Bronchial epithelial cell (primary cell): Measurements from ENCODE around the gene UBE2U. TPM values are rescaled to one million over a fixed set of nuclear protein-coding genes. Genes with fewer than 3 reads are reported as not detected.
"Not testable (repeated sequence)": the region's sequence is repeated elsewhere in the genome, so short reads cannot be mapped to it uniquely, and the experiment has no call there.

Source experiments
- DNase-seq: peaks from one replicate; pipeline ENCODE4 v3.0.0-alpha.2; 2010; ENCODE audit warnings: low read depth
- FAIRE-seq: peaks from 2 replicates; lab custom pipeline; 2011; peaks lifted over from hg19 to GRCh38; lab: Jason Lieb, UNC
- H3K27me3 ChIP-seq: 2 replicates; pipeline ENCODE4 v1.5.1; 2011; ENCODE audit warnings: low read length; ENCODE audit not compliant: control insufficient read depth, insufficient read depth
- H3K36me3 ChIP-seq: 2 replicates; pipeline ENCODE4 v1.5.1; 2011; ENCODE audit warnings: low read length; ENCODE audit not compliant: control insufficient read depth, insufficient read depth
- H3K4me3 ChIP-seq: 2 replicates; pipeline ENCODE4 v1.5.1; 2011; ENCODE audit warnings: mild to moderate bottlenecking, low read depth, low read length, control low read depth
- total RNA-seq: library from RNA; depleted of rRNA; stranded (reverse); fragments of >200 nt; gene quantifications from 2 replicates; pipeline ENCODE4 v1.2.1, GENCODE V29; 2014
- TF ChIP-seq, protein P1 (sequence below): IDR thresholded peaks from 2 replicates; pipeline ENCODE4 v1.5.1; 2011; ENCODE audit warnings: mild to moderate bottlenecking, moderate library complexity, low read length, control low read depth, inconsistent platforms; ENCODE audit not compliant: insufficient read depth, severe bottlenecking

The UBE2U gene
- total RNA-seq, 1 donor from 2014 or later = not detected

DNA sequence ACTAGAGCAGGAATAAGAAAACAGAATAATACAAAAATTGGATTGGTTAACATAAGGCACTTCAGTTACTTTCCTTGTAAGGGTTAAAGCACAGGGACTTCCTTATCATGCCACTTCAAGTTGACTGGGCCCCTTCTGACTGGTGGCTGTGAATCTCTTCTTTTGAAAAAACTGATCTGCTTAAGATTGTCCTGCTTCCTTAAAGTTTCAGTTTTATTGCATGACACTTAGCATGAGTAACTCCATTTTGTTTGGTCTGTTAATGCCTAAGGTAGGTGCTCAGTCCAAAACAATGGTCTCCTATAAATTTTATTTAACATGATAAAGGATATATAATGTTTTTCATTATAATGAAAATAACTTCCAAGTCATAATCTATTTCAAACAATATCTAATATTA is 37.6 kb downstream of the UBE2U start:
- no peak for FAIRE-seq
- no peaks in the 10 kb centered on the region for H3K36me3 ChIP-seq

DNA sequence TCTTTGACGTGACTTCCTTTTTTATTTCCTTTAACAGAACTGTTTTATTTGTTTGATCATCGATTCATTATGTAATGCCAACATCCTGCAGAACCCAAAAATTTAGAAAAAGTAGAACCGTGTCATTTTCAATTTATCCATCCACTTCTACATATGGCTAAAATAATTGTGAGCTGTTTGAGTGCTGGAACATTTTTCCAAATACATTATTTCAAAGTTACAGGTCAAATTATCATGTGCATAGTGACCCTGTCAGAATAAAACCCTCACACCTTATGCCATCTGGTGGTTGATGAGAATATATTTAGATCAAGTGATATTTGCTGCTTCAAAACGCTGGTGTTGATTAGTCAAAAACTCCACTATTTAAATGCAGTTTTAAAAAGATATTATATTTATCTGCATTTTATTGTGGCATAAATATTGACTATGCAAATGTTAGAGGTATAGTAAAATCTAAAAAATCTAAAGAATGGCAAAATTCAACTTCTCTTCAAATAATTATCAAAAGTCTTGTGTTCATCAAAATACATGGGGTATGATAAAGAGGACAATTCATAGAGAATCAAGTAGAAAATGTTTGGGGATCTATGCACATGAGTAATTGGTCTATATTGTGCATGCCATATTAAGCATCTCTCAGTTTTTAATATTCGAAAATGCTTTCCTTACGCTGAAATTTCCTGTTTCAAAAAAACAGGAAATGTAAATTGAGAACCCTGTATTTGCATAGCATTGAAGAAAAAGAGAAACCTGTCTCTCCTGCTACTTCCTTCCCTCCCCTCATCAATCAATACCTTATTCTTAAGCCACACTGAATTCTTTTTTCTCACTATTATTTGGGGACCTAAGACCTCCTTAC is 39.7 kb downstream of the UBE2U start:
- H3K4me3 ChIP-seq = no peak overlapping the region
- H3K27me3 ChIP-seq = no peaks in the 10 kb centered on the region
- H3K36me3 ChIP-seq = no peaks in the 10 kb centered on the region
- DNase-seq (peak; percentile 50), FAIRE-seq (no peak)
- TF ChIP-seq, protein P1, sequence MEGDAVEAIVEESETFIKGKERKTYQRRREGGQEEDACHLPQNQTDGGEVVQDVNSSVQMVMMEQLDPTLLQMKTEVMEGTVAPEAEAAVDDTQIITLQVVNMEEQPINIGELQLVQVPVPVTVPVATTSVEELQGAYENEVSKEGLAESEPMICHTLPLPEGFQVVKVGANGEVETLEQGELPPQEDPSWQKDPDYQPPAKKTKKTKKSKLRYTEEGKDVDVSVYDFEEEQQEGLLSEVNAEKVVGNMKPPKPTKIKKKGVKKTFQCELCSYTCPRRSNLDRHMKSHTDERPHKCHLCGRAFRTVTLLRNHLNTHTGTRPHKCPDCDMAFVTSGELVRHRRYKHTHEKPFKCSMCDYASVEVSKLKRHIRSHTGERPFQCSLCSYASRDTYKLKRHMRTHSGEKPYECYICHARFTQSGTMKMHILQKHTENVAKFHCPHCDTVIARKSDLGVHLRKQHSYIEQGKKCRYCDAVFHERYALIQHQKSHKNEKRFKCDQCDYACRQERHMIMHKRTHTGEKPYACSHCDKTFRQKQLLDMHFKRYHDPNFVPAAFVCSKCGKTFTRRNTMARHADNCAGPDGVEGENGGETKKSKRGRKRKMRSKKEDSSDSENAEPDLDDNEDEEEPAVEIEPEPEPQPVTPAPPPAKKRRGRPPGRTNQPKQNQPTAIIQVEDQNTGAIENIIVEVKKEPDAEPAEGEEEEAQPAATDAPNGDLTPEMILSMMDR = peak; percentile 23

More for the DNA sequence above, 37.6 kb downstream of the UBE2U start:
- no peak for DNase-seq
- Histone ChIP-seq H3K27me3 (no peaks in the 10 kb centered on the region), H3K4me3 (no peak overlapping the region)
- TF ChIP-seq, protein P1 = no peak

DNA sequence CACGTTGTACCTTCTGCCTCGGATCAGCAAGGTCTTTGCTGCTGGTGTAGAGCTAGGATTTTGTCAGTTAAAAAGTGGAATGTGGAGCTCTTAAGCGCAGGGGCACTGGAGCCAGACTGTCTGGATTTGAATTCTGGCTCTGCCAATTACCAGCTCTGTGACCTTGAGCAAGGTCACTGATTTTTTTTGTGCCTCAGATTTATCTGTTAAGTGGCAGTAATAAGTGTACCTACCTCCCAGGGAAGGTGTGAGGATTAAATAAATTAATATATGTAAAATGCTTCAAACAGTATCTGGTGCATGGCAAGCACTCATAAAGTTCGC is 40.3 kb downstream of the UBE2U start:
- Histone ChIP-seq H3K27me3 (no peaks in the 10 kb centered on the region), H3K4me3 (no peak overlapping the region), H3K36me3 (no peaks in the 10 kb centered on the region)
- TF ChIP-seq, protein P1 = no peak
- FAIRE-seq (no peak), DNase-seq (no peak)

DNA sequence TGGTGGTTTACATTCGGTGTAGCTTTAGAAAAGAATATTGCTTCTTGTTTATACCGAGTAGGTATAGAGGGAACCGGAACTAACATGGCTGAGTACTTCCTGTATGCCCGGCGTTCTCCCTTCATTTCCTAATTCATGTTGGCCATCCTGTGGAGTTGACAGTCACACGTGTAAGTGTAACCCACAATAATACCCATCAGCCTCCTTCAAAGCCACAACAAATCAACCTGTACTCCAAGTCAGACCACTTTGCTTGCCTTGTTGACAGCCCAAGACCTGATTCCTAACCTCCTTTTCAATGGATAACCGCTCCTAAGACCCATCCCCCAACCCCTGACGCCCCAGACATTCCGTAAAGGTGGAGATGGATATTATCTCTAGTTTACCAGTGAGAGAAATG is 42.1 kb downstream of the UBE2U start:
- TF ChIP-seq, protein P1 = no peak
- Histone ChIP-seq H3K27me3 (no peaks in the 10 kb centered on the region), H3K36me3 (no peaks in the 10 kb centered on the region), H3K4me3 (no peak overlapping the region)
- DNase-seq (no peak), FAIRE-seq (no peak)

DNA sequence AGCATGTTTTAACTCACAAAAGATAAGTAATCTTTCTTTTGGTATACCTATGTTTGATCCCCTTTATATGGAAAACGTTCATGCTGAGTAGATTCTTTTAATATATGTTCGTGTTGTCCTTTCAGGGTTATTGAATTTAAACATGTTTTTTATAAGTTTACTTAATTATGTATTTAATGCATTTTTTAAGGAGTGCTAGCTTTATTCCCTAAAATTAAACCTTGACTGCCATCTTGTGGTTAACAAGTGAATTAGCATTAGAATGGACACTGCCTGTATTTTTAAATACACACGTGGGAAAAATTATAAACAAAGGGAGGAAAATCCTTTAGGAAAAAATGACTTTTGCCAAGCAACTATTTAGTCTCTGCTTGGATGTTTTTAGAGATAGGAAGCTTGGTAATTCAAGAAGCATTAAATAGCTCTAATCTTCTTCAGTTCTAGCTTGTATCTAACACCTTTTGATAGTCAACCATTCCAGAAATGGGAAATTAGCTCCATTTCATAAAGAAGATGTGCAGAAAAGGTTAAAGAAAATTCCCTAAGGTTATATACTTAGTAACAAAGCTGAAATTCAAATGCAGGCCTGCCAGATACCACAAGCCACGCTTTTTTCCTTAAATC is 43.0 kb downstream of the UBE2U start:
- TF ChIP-seq, protein P1 = peak; percentile 31
- H3K27me3 ChIP-seq = no peaks in the 10 kb centered on the region
- FAIRE-seq (no peak), DNase-seq (peak; percentile 58)
- H3K36me3 ChIP-seq = no peaks in the 10 kb centered on the region
- H3K4me3 ChIP-seq = no peak overlapping the region

DNA sequence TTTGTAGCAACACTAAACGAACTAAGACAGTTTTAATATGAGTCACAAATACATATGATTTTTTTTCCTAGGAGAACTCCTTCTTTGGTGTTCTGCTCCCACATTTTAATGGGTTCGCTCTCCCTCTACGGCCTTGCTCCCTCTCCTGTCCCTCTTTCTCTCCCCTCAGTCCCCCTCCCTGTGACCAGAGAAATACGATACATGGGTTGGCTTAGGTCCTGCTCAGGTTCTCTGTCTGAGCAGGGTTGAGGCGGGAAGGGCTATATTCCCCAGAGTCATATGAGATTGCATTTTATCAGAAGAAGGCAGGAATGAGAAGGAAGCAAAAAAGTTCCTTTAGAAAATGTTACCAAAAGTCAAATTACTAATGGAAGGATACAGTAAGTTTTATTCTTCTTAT is 44.6 kb downstream of the UBE2U start:
- FAIRE-seq = no peak

DNA sequence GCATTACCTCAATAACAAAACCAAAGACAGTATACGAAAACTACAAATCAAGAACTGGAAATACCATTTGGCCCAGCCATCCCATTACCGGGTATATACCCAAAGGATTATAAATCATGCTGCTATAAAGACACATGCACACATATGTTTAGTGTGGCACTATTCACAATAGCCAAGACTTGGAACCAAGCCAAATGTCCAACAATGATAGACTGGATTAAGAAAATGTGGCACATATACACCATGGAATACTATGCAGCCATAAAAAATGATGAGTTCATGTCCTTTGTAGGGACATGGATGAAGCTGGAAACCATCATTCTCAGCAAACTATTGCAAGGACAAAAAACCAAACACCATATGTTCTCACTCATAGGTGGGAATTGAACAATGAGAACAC is 47.0 kb downstream of the UBE2U start:
- not testable (repeated sequence) for H3K27me3 ChIP-seq, H3K36me3 ChIP-seq, H3K4me3 ChIP-seq, FAIRE-seq, DNase-seq

More for the DNA sequence above, 44.6 kb downstream of the UBE2U start:
- no peaks in the 10 kb centered on the region for H3K36me3 ChIP-seq
- H3K4me3 ChIP-seq = no peak overlapping the region
- no peaks in the 10 kb centered on the region for H3K27me3 ChIP-seq
- TF ChIP-seq, protein P1 = no peak
- DNase-seq = no peak
